Measurements from ENCODE around the gene LYSMD4.

LYSMD4 gene

DNA sequence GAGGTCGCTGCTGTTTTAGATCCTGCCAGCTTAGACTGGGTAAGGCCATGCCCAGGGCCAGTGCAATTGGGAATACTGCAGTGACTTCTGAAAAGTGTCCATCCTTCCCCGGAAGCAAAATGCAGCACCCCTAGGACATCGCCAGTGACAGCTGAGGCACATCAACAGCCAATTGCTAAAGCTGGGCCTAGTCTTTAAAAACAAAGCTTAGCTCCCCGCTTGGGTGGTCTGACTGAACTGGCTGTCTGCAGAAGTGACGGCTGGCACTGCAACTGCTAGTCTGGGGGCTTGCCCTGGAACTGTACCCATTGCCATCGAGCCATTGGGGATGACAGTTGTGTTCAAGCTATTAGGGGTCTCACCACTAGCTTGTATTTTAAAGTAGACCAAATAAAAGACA is 4.3 kb downstream of the LYSMD4 start:
- peaks cover 34% of the 10 kb centered on the region for H3K36me3 Mint-ChIP-seq (ENCODE audit: low read depth)

DNA sequence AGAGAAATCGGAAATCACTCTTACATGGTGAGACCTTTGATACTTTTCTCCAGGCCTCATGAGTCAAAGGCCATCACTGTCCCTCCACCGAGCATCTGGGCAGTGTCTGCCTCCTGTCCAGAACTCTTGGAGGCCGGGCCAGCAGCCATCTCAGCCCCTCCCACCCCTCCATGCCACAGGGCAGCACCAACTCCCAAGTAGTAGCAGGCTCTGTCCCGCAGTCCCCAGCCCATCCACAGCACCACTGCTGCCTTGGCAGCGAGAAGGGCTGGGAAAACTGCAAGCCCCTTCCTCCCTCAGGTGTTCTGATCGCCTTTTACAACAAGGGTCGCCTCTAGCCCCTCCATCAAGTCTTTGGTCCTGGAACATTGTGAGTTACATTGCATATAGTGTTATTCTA is 5.5 kb downstream of the LYSMD4 start:
- Mint-ChIP-seq H3K4me3 (no peak overlapping the region), H3K4me1 (peaks cover 48% of the 10 kb centered on the region), H3K27ac (peak overlapping the region; percentile 48), H3K27me3 (ENCODE audit: low read depth, poor library complexity) (peaks cover 25% of the 10 kb centered on the region), H3K36me3 (ENCODE audit: low read depth) (peaks cover 46% of the 10 kb centered on the region), H3K9me3 (peaks cover 27% of the 10 kb centered on the region)
- TF ChIP-seq, protein P1, sequence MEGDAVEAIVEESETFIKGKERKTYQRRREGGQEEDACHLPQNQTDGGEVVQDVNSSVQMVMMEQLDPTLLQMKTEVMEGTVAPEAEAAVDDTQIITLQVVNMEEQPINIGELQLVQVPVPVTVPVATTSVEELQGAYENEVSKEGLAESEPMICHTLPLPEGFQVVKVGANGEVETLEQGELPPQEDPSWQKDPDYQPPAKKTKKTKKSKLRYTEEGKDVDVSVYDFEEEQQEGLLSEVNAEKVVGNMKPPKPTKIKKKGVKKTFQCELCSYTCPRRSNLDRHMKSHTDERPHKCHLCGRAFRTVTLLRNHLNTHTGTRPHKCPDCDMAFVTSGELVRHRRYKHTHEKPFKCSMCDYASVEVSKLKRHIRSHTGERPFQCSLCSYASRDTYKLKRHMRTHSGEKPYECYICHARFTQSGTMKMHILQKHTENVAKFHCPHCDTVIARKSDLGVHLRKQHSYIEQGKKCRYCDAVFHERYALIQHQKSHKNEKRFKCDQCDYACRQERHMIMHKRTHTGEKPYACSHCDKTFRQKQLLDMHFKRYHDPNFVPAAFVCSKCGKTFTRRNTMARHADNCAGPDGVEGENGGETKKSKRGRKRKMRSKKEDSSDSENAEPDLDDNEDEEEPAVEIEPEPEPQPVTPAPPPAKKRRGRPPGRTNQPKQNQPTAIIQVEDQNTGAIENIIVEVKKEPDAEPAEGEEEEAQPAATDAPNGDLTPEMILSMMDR (IDR thresholded peaks at IDR 0.05): no peak
- no peak for DNase-seq

More for the DNA sequence above, 4.3 kb downstream of the LYSMD4 start:
- TF ChIP-seq, protein P1 (IDR thresholded peaks at IDR 0.05): no peak
- H3K27ac Mint-ChIP-seq: no peak overlapping the region
- peaks cover 25% of the 10 kb centered on the region for H3K27me3 Mint-ChIP-seq (ENCODE audit: low read depth, poor library complexity)
- H3K4me1 Mint-ChIP-seq: peaks cover 52% of the 10 kb centered on the region
- no peak for DNase-seq
- H3K4me3 Mint-ChIP-seq: no peak overlapping the region
- H3K9me3 Mint-ChIP-seq: peaks cover 28% of the 10 kb centered on the region

DNA sequence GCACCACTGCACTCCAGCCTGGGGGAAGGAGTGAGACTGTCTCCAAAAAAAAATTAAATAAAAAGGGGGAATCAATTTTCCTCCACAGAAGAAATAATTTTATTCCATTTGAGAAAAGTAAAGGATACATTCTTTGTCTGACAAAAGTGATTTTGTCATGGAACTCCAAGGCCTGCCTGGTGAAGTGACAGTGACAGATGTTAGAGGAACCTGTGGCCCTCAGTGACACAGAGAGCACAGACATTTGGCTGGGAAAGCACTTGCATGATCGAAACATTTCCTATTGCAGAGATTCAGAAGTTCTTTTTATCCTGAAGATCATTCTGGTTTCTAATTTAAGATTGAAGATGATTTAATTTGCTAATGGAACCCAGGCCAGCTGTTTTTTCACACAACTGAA is 5.9 kb downstream of the LYSMD4 start:
- peaks cover 25% of the 10 kb centered on the region for H3K27me3 Mint-ChIP-seq (ENCODE audit: low read depth, poor library complexity)
- no peak for DNase-seq
- H3K9me3 Mint-ChIP-seq: peaks cover 28% of the 10 kb centered on the region
- H3K4me1 Mint-ChIP-seq: peaks cover 45% of the 10 kb centered on the region
- peaks cover 49% of the 10 kb centered on the region for H3K36me3 Mint-ChIP-seq (ENCODE audit: low read depth)
- H3K27ac Mint-ChIP-seq: no peak overlapping the region
- TF ChIP-seq, protein P1 (IDR thresholded peaks at IDR 0.05): no peak
- no peak overlapping the region for H3K4me3 Mint-ChIP-seq

- Mint-ChIP-seq H3K4me3 (no peak overlapping the region), H3K36me3 (ENCODE audit: low read depth) (peaks cover 58% of the 10 kb centered on the region), H3K27ac (no peak overlapping the region), H3K9me3 (peaks cover 34% of the 10 kb centered on the region), H3K4me1 (peaks cover 35% of the 10 kb centered on the region), H3K27me3 (ENCODE audit: low read depth, poor library complexity) (peaks cover 15% of the 10 kb centered on the region)
- TF ChIP-seq, protein P1 (IDR thresholded peaks at IDR 0.05): no peak
- no peak for DNase-seq
These were observed 6.9 kb downstream of the LYSMD4 start for GRCh38 chr15:99726333-99726732.

GRCh38 chr15:99722406-99722805 is 10.8 kb downstream of the LYSMD4 start:
- TF ChIP-seq, protein P1 (IDR thresholded peaks at IDR 0.05): no peak
- no peak overlapping the region for H3K4me3 Mint-ChIP-seq
- DNase-seq: no peak
- H3K4me1 Mint-ChIP-seq: peaks cover 9% of the 10 kb centered on the region
- peaks cover 79% of the 10 kb centered on the region for H3K36me3 Mint-ChIP-seq (ENCODE audit: low read depth)
- peaks cover 2% of the 10 kb centered on the region for H3K27me3 Mint-ChIP-seq (ENCODE audit: low read depth, poor library complexity)
- peaks cover 34% of the 10 kb centered on the region for H3K9me3 Mint-ChIP-seq
- H3K27ac Mint-ChIP-seq: no peak overlapping the region

GRCh38 chr15:99721896-99722295 is 11.3 kb downstream of the LYSMD4 start:
- TF ChIP-seq, protein P1 (IDR thresholded peaks at IDR 0.05): no peak
- Mint-ChIP-seq H3K4me3 (no peak overlapping the region), H3K4me1 (peaks cover 8% of the 10 kb centered on the region), H3K36me3 (ENCODE audit: low read depth) (peaks cover 78% of the 10 kb centered on the region), H3K27me3 (ENCODE audit: low read depth, poor library complexity) (peaks cover 2% of the 10 kb centered on the region), H3K27ac (peak overlapping the region; percentile 53), H3K9me3 (peaks cover 34% of the 10 kb centered on the region)
- DNase-seq: no peak

Data from nephron progenitor cell (in vitro differentiated cells).